G401.6 (cell line): Measurements from ENCODE around the gene APOA5.

Experiments used
- FAIRE-seq: peaks from 2 replicates; lab custom pipeline; 2012; peaks lifted over from hg19 to GRCh38; lab: Jason Lieb, UNC

APOA5 gene

DNA sequence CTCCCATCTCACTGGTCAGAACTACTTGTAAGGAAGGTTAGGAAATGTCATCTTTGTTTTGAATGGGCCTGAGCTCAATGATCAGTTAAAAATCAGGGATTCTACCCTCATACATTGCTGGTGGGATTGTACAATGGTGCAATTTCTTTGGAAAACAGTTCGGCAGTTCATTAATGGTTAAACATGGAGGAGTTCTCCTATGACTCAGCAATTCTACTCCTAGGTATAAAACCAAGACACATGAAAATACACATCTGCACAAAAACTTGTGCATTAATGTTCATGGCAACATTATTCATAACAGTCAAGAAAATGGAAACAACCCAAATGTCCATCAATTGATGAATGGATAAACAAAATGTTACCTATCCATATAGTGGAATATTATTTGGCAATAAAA lies 4.9 kb upstream of the APOA5 start:
- no peak for FAIRE-seq

GRCh38 chr11:116794851-116795250 lies 3.2 kb upstream of the APOA5 start:
- no peak for FAIRE-seq

GRCh38 chr11:116793772-116794097 lies 2.1 kb upstream of the APOA5 start:
- no peak for FAIRE-seq

DNA sequence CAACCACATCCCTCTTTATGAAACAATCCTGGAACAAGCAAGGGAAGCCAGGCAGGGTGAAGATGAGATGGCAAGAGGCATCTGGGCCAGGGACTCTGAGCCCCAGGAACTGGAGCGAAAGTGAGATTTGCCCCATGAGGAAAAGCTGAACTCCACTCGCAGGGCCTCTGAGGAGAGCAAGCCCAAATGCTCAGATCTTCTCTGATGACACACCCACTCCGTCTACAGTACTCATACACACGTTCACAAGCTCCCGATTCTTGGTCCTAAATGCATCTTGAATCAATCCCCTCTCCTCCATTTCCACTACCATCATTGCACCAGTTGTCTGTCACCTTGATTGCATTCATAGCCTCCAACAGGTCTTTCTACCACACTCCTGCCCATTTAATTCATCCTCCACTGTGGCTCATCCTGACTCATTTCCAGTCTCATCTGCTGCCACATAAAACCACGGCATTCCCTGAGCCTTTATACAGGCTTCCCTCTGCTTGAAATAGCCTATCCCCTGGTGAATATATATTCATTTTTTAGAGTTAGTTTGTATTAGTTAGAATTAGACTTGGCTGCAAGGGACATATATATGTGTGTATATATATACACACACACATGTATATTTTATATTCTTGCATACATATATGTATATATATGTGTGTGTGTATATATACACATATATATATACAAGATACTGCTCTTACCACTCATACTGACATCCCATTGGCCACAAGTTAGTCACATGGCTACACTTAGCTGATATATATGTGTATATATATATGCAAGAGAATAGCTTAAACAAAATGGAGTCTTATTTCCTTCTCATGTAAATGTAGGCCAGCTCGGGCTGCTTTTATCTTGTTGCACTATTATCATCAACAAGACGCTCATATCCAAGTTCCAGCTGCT lies 1.4 kb upstream of the APOA5 start:
- no peak for FAIRE-seq

DNA sequence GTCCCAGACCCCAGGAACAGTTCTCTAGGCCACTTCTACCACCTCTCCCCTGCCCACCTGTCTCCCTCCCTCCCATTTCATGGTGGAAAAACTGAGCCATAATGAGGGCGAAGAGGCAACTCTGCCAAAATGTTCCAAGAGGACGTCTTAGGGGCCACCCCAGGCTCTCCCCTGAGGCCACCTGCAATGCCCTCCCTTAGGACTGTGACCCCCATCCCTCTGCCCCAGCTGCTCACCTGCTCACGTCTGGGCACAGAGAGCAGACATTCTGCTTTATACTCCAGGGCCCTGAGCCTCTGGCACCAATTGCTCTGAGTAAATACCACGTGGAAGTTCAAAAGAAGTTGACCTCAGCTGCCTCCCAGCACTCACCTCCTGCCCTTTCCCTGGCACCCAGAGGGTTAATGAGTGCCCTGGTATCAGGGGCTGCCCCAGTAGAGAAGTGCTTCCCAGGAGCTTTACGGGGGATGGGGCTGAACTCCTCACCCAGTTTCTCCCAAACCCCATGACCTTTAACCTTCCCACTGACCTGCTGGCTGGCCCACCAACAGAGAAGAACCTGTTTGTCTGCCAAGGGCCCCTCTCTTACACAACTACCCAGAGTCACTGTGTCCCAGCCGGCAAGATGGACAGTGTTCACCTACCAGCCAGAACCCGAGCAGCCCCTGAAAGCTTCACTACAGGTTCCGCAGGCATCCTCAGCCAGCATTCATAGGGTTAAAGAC lies 627 bp upstream of the APOA5 start:
- no peak for FAIRE-seq

DNA sequence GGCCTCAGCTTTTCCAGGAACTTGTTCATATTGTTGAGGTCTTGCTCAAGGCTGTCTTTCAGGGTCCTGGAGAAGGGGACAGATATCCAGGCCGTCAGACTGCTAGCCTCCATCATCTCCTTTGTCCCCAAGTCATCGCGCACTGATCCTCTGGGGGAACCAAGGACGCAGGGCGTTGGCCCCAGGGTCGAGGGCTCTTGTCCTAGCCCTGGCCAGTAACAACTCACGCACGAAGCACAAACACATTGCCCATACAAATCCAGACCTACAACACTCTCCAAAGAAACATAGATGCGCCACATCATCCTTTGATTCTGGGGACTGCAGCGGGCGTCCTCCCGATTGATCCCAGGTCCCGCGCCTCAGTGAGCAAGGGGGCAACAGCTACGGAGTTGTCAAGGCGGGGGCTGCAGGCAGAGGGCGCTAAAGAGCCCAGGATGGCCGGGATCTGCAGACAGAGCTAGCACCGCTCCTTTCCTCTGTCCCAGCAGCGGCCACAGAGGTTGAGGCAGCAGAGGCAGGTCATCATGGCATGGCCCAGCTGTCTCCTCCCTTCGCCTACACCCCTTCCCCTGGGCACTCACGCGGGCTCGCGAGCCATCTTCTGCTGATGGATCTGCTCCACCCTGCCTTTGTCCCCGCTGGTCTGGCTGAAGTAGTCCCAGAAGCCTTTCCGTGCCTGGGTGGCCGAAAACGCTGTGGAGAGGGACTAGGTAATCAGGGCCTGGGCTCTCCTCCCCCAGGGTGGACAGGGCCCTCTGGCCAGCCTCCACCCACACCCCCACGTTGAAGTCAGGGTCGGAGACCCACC lies 472 bp downstream of the APOA5 start:
- FAIRE-seq, result no peak

DNA sequence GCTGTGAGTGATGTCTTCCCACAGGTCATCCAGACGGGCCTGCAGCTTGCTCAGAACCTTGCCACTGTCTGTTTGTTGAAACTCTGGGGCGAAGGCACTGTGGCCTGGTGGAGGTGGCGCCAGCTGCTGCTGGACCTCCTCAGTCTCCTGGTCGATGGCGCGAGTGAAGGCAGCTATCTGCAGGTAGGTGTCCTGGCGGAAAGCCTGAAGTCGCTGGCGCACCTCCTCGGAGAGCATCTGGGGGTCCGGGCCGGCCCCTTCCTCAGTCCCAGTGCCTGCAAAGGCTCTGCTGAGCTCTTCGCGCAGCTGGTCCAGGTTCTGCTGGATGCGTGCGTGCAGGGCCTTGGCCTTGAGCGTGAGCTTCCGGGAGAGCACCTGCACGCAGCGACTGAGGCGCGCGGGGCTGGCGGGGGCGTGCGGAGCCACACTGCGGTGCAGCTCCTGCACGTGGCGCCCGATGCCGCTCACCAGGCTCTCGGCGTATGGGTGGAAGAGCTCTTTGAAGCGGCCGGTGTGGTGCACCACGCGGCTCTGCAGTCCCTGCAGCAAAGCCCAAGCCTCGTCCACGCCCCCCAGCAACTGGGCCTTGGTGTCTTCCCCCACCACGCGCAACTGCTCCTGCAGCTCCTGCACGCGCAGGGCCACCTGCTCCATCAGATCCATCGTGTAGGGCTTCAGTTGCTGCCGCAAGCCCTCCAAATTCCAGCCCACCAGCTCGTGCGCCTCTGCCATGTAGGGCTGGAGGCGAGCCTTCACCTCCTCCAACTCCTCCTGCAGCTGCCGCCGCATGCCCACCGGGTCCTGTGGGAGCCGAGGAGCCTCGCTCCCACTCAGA lies 1.3 kb downstream of the APOA5 start:
- no peak for FAIRE-seq

GRCh38 chr11:116788975-116789374 lies 2.7 kb downstream of the APOA5 start:
- no peak for FAIRE-seq

GRCh38 chr11:116788534-116788933 lies 3.1 kb downstream of the APOA5 start:
- FAIRE-seq, result no peak

DNA sequence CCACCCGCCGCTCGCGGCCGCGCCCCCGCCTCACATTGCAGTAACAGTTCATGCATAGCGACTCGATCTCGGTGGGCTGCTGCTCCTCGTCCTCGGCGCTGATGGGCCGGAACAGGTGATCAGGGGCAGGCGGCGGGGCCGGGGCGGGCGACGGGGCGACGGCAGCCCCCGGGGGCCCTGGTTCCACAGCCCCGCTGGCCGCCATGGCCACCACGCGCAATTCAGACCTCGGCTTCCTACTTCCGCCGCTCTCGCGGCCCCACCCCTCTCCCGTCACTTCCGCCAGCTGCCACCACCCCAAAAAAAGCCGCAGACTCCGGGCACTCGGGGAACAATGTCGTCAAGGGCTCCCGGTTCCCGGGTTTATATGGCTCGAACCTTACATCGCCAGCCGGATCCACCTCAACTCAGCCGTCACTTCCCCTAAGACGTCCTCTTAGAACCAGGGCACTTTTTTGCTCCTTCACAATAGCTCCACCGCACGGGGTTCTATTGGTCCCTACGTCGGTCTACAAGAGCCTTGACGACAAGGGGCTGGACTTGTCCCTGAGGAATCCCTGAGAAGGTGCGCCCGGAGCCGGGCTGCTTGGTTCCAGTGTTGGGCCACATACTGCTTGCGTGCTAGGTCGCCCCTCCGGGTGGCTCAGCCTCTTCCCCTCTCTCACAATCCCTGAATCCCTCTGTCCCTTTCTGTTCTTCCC lies 3.7 kb downstream of the APOA5 start, which contains the start of gene ZPR1:
TSS of gene ZPR1 (minus strand) at position 238 of the 701 bp plus-strand sequence. CDS start at position 205, 33 bp downstream.
- no peak for FAIRE-seq

DNA sequence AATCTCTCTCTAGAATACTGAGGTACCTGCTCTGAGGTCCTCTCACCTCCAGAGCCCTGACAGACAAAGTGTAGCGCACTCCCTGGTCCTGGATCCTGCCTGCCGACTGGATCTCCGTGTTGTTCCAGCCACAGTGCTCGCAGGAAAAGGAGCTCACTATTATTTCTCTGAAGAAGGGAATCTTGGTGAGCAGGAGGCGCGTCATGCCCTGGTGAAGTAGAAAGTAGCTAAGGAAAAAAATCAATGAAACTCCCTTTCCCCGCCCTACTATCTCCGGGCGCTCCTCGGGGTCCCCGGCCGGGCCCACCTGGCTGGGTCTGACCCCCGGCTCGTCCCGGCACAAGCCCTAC lies 4.3 kb downstream of the APOA5 start:
- FAIRE-seq, result no peak

DNA sequence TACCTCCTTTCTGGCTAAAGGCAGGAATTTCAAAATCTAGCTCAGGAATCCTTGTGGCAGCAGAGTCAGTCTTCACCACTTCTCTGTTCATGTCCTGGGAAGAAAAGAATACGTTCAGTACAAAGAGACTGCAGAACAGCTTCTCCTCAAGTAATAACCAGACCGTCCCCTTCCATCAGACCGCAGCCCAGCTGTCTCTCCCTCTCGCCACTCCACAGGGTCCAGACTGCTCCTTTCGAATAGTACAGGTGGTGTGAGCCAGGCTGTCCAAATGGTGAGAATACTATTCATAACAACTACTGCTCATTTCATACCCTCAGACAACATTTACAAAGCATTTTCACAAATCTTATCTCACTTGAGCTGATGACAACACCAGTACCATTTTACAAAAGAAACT lies 4.7 kb downstream of the APOA5 start:
- FAIRE-seq, result no peak

DNA sequence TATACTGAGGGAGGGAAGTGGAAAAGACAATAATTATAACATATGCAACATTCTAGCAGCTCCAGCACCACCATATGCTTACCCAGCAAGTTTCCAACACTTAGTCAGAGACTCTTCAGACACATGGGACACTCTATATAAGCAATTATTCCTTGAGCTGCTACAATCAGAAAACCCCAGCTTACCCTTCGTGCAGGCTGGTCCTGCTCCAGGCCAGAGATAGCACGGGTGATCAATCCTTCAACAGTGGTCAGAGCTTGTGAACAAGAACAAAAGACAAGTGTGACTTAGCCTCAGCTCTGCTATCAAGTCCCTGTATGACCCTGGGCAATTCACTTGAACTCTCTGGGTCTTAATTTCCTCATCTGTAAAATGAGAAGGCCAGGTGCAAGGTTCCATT lies 5.4 kb downstream of the APOA5 start:
- FAIRE-seq, result no peak

GRCh38 chr11:116782728-116783127 lies 9.0 kb downstream of the APOA5 start:
- no peak for FAIRE-seq

GRCh38 chr11:116778556-116778955 lies 13.1 kb downstream of the APOA5 start:
- FAIRE-seq, result no peak

- no peak for FAIRE-seq
Measured at GRCh38 chr11:116777056-116777455, 14.6 kb downstream of the APOA5 start.

- FAIRE-seq, result no peak
Measured at GRCh38 chr11:116776522-116776984, 15.1 kb downstream of the APOA5 start.

- FAIRE-seq, result no peak
Measured at GRCh38 chr11:116775975-116776374, 15.7 kb downstream of the APOA5 start.

DNA sequence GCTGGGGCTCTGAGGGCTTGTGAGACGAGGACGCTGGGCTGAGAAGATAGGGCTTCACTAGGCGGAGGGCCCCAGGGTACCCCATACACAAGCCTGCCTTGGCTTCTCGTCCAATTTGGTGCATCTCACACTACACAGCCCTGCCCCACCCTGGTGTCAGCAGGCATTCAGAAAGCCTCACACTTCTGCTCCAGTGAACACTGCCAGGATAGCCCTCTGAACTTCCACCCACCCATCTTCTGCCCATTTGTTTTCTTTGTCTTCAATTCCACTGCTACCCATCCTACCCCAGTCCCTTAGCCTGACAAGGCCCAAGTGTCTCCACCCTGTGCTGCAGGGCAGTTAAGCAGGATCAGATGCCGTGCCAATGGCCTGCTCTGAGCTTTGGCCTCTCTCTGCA lies 17.0 kb downstream of the APOA5 start:
- no peak for FAIRE-seq

DNA sequence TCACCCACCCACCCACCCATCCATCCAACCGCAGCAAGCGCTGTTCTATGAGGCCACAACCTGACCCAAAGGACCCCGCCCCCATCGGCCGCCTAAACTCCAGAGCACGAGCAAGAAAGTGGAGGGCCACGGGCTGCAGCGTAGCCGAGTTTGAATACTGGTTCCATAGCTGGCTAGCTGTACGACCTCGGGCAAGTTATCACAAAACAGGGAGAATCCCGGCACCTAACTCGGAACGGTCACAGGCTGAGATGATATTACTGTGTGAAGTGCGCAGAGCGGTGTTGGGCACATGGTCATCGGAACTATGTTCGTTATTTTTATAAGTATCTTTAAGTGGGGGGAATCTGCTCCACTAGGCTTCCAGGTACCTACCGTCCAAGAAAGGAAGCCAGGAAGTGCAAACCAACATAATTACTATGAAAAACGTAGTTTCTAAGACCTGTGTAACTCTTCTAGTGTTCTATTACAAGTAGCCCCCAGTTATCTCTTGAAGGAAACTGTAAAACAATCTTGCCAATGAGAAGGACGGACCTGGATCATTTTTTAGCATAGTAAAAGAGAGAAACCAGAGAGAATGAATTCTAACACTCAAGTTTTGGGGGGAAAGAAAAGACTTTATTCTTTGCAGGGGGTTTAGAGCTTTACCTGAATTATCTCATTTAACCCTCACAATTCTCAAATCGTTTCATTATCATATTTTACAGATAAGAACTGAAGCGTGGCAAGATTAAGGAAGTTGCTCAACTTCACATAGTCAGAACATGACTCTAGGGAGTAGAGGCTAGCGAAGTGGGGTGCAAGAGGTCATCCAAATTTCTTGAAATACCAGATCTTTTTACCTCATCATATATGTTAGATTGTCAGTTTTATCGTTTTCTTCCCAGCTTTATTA lies 18.2 kb downstream of the APOA5 start:
- no peak for FAIRE-seq
